Mesothelial cell of epicardium (in vitro differentiated cells): Measurements from ENCODE around the gene EMB. TPM values are rescaled to one million over a fixed set of nuclear protein-coding genes. Genes with fewer than 3 reads are reported as not detected.
A peak's percentile ranks its signal among the peaks of the same experiment; 100 is the strongest.
"Not testable (repeated sequence)": the region's sequence is repeated elsewhere in the genome, so short reads cannot be mapped to it uniquely, and the experiment has no call there.

Experiments used
- DNase-seq, 2 experiments: peaks; one replicate each; pipeline ENCODE4 v3.0.0; 2021; ENCODE audit warnings: low spot score in 2 of 2; ENCODE audit not compliant: unreplicated experiment in 2 of 2
- H3K27ac Mint-ChIP-seq: 2 replicates; pipeline ENCODE4 v1.8.0; 2021; ENCODE audit warnings: mixed read lengths
- H3K27me3 Mint-ChIP-seq: 2 replicates; pipeline ENCODE4 v1.8.0; 2021; ENCODE audit warnings: low read depth, mixed read lengths
- H3K36me3 Mint-ChIP-seq: 2 replicates; pipeline ENCODE4 v1.8.0; 2021; ENCODE audit warnings: mixed read lengths
- H3K4me1 Mint-ChIP-seq: 2 replicates; pipeline ENCODE4 v1.8.0; 2021; ENCODE audit warnings: mixed read lengths
- H3K4me3 Mint-ChIP-seq: 2 replicates; pipeline ENCODE4 v1.8.0; 2021; ENCODE audit warnings: mild to moderate bottlenecking, moderate library complexity, mixed read lengths
- H3K9me3 Mint-ChIP-seq: 2 replicates; pipeline ENCODE4 v1.8.0; 2021; ENCODE audit warnings: mixed read lengths
- CTCF ChIP-seq: fragments of 200-600 bp; sonication (generic); IDR thresholded peaks from one replicate; pipeline ENCODE4 v1.5.0; 2021; ENCODE audit warnings: antibody characterized with exemption; ENCODE audit not compliant: unreplicated experiment
- total RNA-seq: library from RNA; stranded (reverse); gene quantifications from 3 replicates; pipeline ENCODE4 v1.2.1, GENCODE V29; 2021

EMB gene
- total RNA-seq, 1 donor from 2014 or later = 15.7 TPM

- H3K36me3 Mint-ChIP-seq = no peaks in the 10 kb centered on the region
These were observed 34.2 kb downstream of the EMB start for GRCh38 chr5:50406877-50407276.

GRCh38 chr5:50401336-50401735 lies 39.8 kb downstream of the EMB start:
- TF ChIP-seq CTCF = no peak
- no peaks in the 10 kb centered on the region for H3K4me1 Mint-ChIP-seq
- H3K27ac Mint-ChIP-seq = no peak overlapping the region
- H3K4me3 Mint-ChIP-seq = no peak overlapping the region
- no peaks in the 10 kb centered on the region for H3K9me3 Mint-ChIP-seq
- DNase-seq = no peak
- H3K36me3 Mint-ChIP-seq = no peaks in the 10 kb centered on the region
- no peaks in the 10 kb centered on the region for H3K27me3 Mint-ChIP-seq

More at GRCh38 chr5:50406877-50407276, 34.2 kb downstream of the EMB start:
- no peaks in the 10 kb centered on the region for H3K27me3 Mint-ChIP-seq
- no peak overlapping the region for H3K27ac Mint-ChIP-seq
- no peak for TF ChIP-seq CTCF
- no peaks in the 10 kb centered on the region for H3K4me1 Mint-ChIP-seq
- H3K4me3 Mint-ChIP-seq = no peak overlapping the region
- no peaks in the 10 kb centered on the region for H3K9me3 Mint-ChIP-seq
- DNase-seq = no peak

GRCh38 chr5:50393925-50394609 lies 47.0 kb downstream of the EMB start:
- H3K36me3 Mint-ChIP-seq, H3K4me1 Mint-ChIP-seq, H3K4me3 Mint-ChIP-seq, H3K27me3 Mint-ChIP-seq, DNase-seq: not testable (repeated sequence)
- Mint-ChIP-seq H3K9me3 (peaks cover 27% of the 10 kb centered on the region), H3K27ac (peak overlapping the region; percentile 13)

GRCh38 chr5:50392289-50392688 lies 48.8 kb downstream of the EMB start:
- H3K36me3 Mint-ChIP-seq, H3K27ac Mint-ChIP-seq, DNase-seq, H3K4me3 Mint-ChIP-seq, H3K27me3 Mint-ChIP-seq, H3K4me1 Mint-ChIP-seq: not testable (repeated sequence)
- H3K9me3 Mint-ChIP-seq = peaks cover 39% of the 10 kb centered on the region

GRCh38 chr5:50384381-50384780 lies 56.7 kb downstream of the EMB start:
- DNase-seq, H3K27me3 Mint-ChIP-seq, H3K36me3 Mint-ChIP-seq, H3K4me3 Mint-ChIP-seq, H3K27ac Mint-ChIP-seq, H3K4me1 Mint-ChIP-seq: not testable (repeated sequence)
- H3K9me3 Mint-ChIP-seq = peaks cover 41% of the 10 kb centered on the region

GRCh38 chr5:50376696-50377095 lies 64.4 kb downstream of the EMB start:
- not testable (repeated sequence) for H3K27me3 Mint-ChIP-seq, DNase-seq, H3K36me3 Mint-ChIP-seq, H3K4me3 Mint-ChIP-seq, H3K27ac Mint-ChIP-seq, H3K4me1 Mint-ChIP-seq
- H3K9me3 Mint-ChIP-seq = peaks cover 54% of the 10 kb centered on the region

- H3K9me3 Mint-ChIP-seq = peaks cover 76% of the 10 kb centered on the region
- DNase-seq, H3K27me3 Mint-ChIP-seq, H3K4me1 Mint-ChIP-seq, H3K4me3 Mint-ChIP-seq, H3K27ac Mint-ChIP-seq, H3K36me3 Mint-ChIP-seq: not testable (repeated sequence)
These were observed 71.6 kb downstream of the EMB start for GRCh38 chr5:50369287-50370033.

- Mint-ChIP-seq H3K27me3 (no peaks in the 10 kb centered on the region), H3K9me3 (peaks cover 67% of the 10 kb centered on the region), H3K36me3 (no peaks in the 10 kb centered on the region), H3K4me1 (no peaks in the 10 kb centered on the region), H3K4me3 (no peak overlapping the region), H3K27ac (no peak overlapping the region)
- DNase-seq = no peak
- TF ChIP-seq CTCF = no peak
These were observed 75.4 kb downstream of the EMB start for GRCh38 chr5:50365426-50366251.

- not testable (repeated sequence) for H3K27ac Mint-ChIP-seq, H3K4me1 Mint-ChIP-seq, H3K36me3 Mint-ChIP-seq, DNase-seq, H3K27me3 Mint-ChIP-seq, H3K4me3 Mint-ChIP-seq
- peaks cover 65% of the 10 kb centered on the region for H3K9me3 Mint-ChIP-seq
These were observed 76.4 kb downstream of the EMB start for GRCh38 chr5:50364535-50365309.
